GM15510 (cell line): ENCODE data around the gene UPF3A.
A peak's percentile ranks its signal among the peaks of the same experiment; 100 is the strongest.

Source experiments
- POLR2A ChIP-seq: IDR thresholded peaks from 3 replicates; pipeline ENCODE4 v1.6.1; 2011; ENCODE audit warnings: borderline replicate concordance; ENCODE audit not compliant: insufficient read length; ENCODE audit errors: extremely low read depth

UPF3A gene, protein sequence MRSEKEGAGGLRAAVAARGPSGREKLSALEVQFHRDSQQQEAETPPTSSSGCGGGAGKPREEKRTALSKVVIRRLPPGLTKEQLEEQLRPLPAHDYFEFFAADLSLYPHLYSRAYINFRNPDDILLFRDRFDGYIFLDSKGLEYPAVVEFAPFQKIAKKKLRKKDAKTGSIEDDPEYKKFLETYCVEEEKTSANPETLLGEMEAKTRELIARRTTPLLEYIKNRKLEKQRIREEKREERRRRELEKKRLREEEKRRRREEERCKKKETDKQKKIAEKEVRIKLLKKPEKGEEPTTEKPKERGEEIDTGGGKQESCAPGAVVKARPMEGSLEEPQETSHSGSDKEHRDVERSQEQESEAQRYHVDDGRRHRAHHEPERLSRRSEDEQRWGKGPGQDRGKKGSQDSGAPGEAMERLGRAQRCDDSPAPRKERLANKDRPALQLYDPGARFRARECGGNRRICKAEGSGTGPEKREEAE

DNA sequence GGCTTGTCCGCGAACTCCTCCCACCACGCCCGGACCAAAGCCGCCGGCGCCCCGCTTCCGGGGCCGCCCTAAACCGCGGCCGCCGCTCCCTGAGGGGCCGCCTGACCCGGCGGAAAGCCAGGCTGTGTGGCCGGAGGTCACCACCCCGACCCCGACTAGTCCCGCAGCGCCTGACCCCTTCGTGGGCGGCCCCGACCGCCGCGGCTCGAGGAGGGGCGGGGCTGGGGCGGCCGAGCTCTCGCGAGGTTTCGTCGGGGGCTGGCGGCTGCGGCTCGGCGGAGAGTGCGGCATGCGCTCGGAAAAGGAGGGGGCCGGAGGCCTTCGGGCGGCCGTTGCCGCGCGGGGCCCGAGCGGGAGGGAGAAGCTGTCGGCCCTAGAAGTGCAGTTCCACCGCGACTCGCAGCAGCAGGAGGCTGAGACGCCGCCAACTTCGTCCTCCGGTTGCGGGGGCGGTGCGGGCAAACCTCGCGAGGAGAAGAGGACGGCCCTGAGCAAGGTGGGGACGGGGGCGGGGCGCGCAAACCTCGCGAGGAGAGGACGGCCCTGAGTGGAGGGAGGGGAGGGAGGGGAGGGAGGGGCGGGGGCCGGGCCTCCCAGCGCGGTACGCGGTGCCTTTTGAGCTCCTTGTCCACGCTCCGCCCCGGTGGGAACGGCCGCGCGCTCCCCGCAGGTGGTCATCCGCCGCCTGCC lies at the start of gene UPF3A:
Gene UPF3A (plus strand): TSS at position 251 of the 690 bp plus-strand sequence. CDS start 39 bp downstream, at position 290.
- peak; percentile 92 for TF ChIP-seq POLR2A

DNA sequence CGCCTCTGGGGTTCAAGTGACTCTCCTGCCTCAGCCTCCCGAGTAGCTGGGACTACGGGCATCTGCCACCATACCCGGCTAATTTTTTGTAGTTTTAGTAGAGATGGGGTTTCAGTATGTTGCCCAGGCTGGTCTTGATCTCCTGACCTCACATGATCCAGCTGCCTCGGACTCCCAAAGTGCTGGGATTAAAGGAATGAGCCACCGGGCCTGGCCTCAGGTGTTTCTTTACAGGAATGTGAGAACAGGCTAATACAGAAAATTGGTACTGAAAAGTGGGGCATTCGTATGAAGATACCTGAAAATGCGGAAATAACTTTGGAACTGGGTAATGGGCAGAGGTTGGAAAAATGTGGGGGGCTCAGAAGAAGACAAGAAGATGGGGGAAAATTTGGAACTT lies 49.5 kb upstream of the UPF3A start:
- no peak for TF ChIP-seq POLR2A

DNA sequence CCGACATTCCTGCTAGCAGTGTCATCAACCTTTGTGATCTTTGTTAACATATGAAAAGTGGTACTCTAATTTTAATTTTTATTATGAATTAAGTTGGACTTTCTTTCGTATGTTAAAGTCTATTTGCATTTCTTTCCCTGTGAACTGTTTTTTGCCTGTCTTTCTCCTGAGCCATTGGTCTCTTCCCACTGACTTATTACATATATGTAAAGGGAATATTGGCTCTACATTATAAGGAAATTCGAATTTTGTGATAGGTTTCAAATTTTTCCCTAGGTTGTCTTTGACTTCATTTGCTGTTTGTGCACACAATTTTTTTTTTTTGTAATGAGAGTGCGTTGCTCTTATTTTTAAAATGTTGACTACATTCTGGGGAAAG lies 47.1 kb upstream of the UPF3A start:
- no peak for TF ChIP-seq POLR2A

DNA sequence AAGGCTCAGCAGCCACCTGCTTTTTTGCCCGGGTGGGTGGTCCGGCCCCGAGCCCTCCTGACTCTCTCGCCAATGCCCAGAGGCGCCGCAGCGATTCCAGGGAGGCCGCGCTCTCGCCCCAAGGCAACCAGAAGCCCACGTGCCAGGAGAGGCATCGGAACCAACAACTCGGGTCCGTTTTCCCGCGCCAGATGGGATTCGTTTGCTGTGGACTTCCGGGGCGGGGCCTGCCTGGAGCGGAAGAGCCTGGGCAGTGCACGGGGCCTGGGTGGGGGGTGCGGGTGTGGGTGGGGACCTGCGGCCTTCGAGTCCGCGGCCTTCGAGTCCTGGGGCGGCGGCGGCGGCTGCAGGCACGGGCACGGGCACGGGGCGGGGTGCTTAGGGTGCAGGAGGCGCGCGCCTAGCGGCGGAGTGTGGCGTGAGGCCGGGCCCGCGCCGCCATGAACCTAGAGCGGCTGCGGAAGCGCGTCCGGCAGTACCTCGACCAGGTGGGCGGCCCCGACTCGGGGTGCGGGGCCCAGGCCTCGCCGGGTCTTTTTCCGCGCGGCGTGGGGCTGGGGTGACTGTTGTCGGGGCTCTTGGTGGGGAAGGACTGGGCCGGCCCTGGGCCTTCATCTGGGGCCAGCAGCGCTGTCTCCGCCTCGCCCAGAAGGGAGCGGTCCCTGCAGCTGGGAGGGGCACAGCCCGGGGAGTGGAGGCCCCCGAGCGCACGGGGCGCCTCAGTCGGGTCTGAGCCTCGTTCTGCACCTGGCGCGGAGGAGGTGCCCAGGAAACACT lies 46.6 kb upstream of the UPF3A start, which contains the start of gene CDC16:
Gene CDC16 (plus strand): TSS at position 253 of the 777 bp plus-strand sequence. CDS start 188 bp downstream, at position 441.
- TF ChIP-seq POLR2A: peak; percentile 63

DNA sequence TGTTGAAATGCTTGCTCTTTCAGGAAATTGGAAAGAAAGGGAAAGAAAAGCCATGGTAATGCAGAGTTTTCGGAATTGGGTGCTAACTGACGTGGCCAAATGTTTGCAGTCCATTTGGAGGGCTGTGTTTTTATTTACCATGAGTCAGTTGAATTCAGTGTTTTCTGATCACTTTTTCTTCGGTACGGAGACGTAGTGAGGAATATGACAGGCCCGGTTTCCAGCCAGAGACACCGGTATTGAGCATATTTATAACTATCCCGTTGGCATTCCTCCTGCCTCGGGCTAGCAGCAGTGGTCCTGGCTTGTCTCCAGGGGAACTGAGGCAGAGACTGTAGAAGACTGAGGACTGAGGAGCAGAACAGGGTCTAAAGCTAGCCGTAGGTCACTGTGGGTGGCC lies 45.7 kb upstream of the UPF3A start:
- TF ChIP-seq POLR2A: no peak

DNA sequence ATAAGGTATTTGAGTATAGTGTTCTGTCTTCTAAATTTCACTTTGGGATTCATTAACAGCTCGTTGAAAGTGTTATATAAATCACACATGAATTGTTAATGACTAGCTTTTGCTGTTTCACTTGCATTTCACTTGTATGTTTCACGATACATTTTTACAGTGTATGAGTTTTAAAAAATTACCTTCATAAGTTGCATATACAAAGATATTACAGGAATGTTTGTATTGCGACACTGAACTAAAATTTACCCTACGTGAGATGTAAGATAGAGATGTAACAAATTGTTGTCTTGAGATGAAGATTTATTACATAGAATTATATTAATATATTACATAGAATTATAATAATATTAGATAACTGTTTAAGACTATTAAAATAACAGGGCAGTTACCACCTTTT lies 45.2 kb upstream of the UPF3A start:
- TF ChIP-seq POLR2A: no peak

DNA sequence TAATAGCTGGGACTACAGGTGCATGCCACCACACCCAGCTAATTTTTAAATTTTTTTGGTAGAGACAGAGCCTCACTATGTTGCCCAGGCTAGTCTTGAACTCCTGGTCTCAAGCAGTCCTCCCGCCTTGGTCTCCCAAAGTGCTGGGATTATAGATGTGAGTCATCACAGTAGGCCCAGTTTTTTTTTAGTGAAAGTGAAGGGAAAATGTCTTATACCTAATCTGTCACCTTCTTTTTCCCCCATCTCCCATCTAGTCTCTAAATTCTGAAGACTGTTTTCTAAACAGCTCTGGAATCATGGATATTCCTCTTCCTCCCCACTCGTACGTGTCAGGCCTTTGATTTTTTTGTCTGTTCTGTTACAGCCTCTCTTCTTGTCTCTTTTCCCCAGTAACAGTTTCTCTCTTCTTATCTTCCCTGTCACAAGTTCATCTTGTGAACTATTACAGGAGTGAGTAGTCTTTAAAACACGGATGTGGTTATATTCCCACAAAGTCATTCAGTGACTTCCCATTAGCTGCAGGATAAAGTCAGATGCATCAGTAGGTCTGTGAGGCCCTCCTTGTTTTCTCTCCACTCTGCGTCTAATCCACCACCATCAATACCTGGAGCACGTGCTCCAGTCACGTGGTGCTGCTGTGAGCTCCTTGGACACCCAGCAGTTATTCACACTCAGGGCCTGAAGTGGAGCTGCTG lies 43.8 kb upstream of the UPF3A start:
- TF ChIP-seq POLR2A: no peak

DNA sequence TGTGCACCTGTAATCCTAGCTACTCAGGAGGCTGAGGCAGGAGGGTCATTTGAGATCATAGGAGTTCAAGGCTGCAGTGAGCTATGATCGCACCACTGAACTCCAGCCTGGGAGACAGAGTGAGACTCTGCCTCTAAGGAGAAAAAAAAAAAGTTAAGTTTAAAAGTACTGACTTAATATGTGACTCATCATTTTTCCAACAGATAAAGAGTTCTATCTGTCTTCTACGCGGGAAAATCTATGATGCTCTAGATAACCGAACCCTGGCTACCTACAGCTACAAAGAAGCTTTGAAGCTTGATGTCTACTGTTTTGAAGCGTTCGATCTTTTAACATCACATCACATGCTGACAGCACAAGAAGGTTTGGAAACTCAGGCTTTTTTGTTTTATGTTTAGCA lies 39.5 kb upstream of the UPF3A start:
- no peak for TF ChIP-seq POLR2A

DNA sequence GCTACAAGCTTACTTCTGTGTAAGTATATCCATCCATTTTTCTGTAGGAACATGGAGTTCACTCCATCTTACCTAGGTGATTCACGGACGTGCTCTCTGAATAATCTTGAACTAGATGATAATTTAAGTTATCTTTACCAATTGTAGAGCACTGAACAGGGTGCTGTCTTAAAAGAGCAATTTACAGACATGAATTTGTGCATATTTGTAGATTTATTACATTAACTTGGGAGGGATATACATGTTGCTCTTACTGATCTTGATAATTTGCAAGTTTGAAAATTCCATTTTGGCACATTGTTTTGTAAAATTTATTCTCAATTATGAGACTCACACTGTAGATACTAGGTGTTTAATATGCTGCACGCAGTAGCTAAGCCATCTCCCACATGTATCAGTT lies 37.4 kb upstream of the UPF3A start:
- TF ChIP-seq POLR2A: no peak

DNA sequence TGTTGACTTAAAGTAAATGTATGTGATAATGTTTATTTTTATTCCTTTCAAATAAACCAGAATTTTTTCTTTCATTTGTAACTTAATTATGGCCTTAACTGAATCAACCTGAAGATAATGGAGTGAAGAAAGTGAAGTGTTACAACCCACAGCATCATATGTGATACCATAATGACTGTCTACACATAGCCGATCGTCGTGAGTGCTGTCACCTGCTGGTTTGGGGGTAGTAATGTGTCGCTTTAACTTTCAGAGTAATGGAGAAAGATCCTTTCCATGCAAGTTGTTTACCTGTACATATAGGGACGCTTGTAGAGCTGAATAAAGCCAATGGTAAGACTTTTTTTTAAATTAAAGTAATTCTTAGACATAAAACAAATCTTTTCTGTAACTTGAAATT lies 36.8 kb upstream of the UPF3A start:
- no peak for TF ChIP-seq POLR2A

DNA sequence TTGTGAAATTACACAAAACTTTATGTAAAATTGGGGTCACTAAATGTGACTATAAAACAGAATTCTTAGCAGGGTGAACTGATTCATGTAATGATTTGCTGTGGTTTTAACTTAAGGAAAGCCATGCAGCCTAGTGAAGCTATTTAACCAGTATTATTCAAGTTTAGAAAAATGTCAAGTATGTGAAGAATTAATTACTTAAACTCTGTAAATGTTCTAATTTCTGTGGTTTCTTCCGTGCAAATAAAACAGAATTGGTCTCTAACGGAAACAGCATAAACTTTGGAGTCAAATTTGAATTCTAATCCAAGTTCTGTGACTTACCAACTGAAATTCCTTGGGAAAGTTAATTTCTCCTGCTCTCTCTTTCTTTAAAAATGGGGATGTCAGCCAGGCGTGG lies 33.4 kb upstream of the UPF3A start:
- no peak for TF ChIP-seq POLR2A

DNA sequence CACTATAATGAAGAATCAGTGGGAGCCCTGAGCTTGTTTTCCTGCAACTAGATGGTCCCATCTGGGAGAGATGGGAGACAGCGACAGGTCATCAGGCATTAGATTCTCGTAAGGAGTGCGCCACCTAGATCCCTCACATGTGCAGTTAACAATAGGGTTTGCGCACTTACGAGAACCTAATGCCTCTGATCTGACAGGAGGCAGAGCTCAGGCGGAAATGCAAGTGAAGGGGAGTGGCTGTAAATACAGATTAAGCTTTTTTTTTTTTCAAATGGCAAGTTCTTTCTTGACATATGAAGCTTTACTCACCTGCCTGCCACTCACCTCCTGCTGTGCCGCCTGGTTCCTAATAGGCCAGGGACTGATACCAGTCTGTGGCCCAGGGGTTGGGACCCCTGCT lies 32.3 kb upstream of the UPF3A start:
- TF ChIP-seq POLR2A: no peak

DNA sequence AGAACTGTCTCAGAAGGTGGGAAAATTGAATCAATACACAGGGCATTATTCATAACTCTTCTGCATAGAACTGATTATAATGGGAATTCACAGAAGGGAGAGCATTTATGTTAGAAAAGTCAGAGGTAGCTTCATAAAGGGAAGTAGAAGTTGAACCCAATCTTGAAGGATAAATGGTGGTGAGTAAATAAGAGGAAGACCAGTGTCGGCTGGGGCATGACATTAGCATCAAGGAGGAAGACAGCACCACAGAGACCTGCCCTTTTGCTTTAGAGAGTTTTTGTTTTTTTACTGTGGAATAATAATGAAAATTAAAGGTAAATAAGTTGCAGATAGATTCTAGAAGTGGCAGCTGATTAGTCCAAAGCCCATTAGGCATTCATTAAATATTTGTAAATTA lies 24.9 kb upstream of the UPF3A start:
- TF ChIP-seq POLR2A: no peak

DNA sequence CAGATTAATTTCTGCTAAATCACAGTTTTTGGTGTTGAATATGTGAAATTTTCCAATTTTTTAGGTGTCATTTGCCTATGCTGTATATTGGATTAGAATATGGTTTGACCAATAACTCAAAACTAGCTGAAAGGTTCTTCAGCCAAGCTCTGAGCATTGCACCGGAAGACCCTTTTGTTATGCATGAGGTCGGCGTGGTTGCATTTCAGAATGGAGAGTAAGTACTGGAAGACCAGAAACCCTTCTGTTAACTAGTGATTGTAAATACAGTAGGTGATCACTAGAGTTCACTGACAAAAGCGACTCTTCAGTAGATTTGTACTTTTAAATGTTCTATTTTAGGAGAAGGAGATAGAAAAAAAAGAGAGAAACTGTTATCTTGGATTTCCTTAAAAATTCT lies 24.4 kb upstream of the UPF3A start:
- TF ChIP-seq POLR2A: no peak

DNA sequence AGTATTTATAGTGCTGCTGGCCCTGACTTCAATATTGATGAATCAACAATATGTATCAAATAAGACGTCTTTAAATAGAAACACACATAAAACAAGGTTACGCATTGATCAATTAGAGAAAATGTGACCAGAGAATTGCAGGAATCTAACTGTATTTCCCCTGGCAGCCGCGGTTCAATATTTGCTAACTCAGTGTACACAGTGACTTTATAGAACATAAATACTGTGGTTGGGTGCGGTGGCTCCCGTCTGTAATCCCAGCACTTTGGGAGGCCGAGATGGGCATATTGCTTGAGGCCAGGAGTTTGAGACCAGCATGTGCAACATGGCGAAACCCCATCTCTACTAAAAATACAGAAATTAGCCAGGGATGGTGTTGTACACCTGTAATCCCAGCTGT lies 22.8 kb upstream of the UPF3A start:
- no peak for TF ChIP-seq POLR2A

DNA sequence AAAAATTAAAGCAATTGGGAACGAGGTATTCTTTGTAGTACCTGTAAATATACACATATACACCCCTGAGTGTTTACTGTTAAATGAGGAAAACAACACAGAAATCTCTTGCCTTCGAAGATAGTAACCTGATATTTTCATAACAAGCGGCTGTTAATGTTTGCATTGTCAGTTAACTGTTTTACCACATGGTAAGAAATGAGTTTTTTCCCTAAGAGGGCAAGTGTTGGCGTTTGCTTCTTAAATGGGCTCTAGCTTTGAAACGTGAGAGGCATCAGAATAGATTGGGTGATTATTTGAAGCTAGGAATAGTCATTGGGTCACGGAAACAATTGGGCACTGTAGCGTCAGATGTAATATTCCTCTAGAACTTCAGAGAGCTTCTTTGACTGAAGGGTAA lies 22.0 kb upstream of the UPF3A start:
- no peak for TF ChIP-seq POLR2A

DNA sequence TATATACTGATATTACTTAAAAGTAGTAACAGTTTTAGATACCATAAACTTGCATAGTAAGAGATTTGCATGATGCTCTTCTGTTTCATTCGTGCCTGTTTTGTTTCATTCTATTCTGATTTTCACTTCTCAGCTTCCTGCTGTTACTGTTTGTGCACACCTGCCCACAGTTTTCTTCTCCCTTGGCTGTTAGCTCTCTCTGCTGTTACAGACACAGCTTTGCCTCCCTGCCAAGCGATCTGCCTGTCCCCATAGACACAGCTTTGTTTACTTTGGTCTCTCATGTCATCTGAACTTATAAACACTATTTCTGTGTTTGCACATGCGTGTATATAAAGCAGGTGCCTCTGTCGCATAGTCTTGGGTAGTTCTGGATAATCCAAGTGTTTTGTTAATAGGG lies 21.4 kb upstream of the UPF3A start:
- no peak for TF ChIP-seq POLR2A
